ENCODE data around the gene NUB1. TPM values are rescaled to one million over a fixed set of nuclear protein-coding genes. Genes with fewer than 3 reads are reported as not detected.

Gene NUB1
- total RNA-seq, 1 donor from 2014 or later, result 41.5 TPM

GRCh38 chr7:151404216-151405011 is 62.8 kb downstream of the NUB1 start:
- Mint-ChIP-seq H3K27me3 (ENCODE audit: unreplicated experiment) (peaks cover 15% of the 10 kb centered on the region), H3K27ac (ENCODE audit: unreplicated experiment) (no peak overlapping the region), H3K4me3 (ENCODE audit: unreplicated experiment) (no peak overlapping the region), H3K9me3 (ENCODE audit: unreplicated experiment) (no peaks in the 10 kb centered on the region), H3K4me1 (ENCODE audit: unreplicated experiment) (peaks cover 40% of the 10 kb centered on the region), H3K36me3 (ENCODE audit: low read depth, unreplicated experiment) (peaks cover 18% of the 10 kb centered on the region)
- no peak for DNase-seq (ENCODE audit: low spot score)
- no peak for TF ChIP-seq CTCF (IDR thresholded peaks at IDR 0.05; ENCODE audit: unreplicated experiment)

- Mint-ChIP-seq H3K9me3 (ENCODE audit: unreplicated experiment) (no peaks in the 10 kb centered on the region), H3K4me1 (ENCODE audit: unreplicated experiment) (peaks cover 40% of the 10 kb centered on the region), H3K27me3 (ENCODE audit: unreplicated experiment) (peaks cover 15% of the 10 kb centered on the region), H3K4me3 (ENCODE audit: unreplicated experiment) (no peak overlapping the region), H3K36me3 (ENCODE audit: low read depth, unreplicated experiment) (peaks cover 14% of the 10 kb centered on the region), H3K27ac (ENCODE audit: unreplicated experiment) (no peak overlapping the region)
- TF ChIP-seq CTCF (IDR thresholded peaks at IDR 0.05; ENCODE audit: unreplicated experiment), result no peak
- DNase-seq (ENCODE audit: low spot score), result no peak
Measured at GRCh38 chr7:151405056-151405455, 63.4 kb downstream of the NUB1 start.

- H3K4me1 Mint-ChIP-seq (ENCODE audit: unreplicated experiment), result peaks cover 40% of the 10 kb centered on the region
- H3K27ac Mint-ChIP-seq (ENCODE audit: unreplicated experiment), result no peak overlapping the region
- H3K36me3 Mint-ChIP-seq (ENCODE audit: low read depth, unreplicated experiment), result peaks cover 14% of the 10 kb centered on the region
- peaks cover 14% of the 10 kb centered on the region for H3K27me3 Mint-ChIP-seq (ENCODE audit: unreplicated experiment)
- no peak overlapping the region for H3K4me3 Mint-ChIP-seq (ENCODE audit: unreplicated experiment)
- no peaks in the 10 kb centered on the region for H3K9me3 Mint-ChIP-seq (ENCODE audit: unreplicated experiment)
- no peak for DNase-seq (ENCODE audit: low spot score)
- no peak for TF ChIP-seq CTCF (IDR thresholded peaks at IDR 0.05; ENCODE audit: unreplicated experiment)
Measured at GRCh38 chr7:151405588-151405987, 64.0 kb downstream of the NUB1 start.

- Mint-ChIP-seq H3K4me3 (ENCODE audit: unreplicated experiment) (no peak overlapping the region), H3K9me3 (ENCODE audit: unreplicated experiment) (no peaks in the 10 kb centered on the region), H3K27me3 (ENCODE audit: unreplicated experiment) (peaks cover 14% of the 10 kb centered on the region), H3K27ac (ENCODE audit: unreplicated experiment) (no peak overlapping the region), H3K36me3 (ENCODE audit: low read depth, unreplicated experiment) (peaks cover 10% of the 10 kb centered on the region), H3K4me1 (ENCODE audit: unreplicated experiment) (peaks cover 40% of the 10 kb centered on the region)
- DNase-seq (ENCODE audit: low spot score), result no peak
- TF ChIP-seq CTCF (IDR thresholded peaks at IDR 0.05; ENCODE audit: unreplicated experiment), result no peak
Measured at GRCh38 chr7:151406051-151406875, 64.7 kb downstream of the NUB1 start.

Data from endothelial cell (in vitro differentiated cells).